HL-60 (cell line): ENCODE data around the gene CDYL.
A peak's percentile ranks its signal among the peaks of the same experiment; 100 is the strongest.

Experiments used
- DNase-seq, 2 experiments: peaks; one replicate each; pipeline ENCODE4 v3.0.0-alpha.2; 2010 to 2020; ENCODE audit warnings: low read depth in 1 of 2, low spot score in 1 of 2
- H3K27ac ChIP-seq: fragments of 250-450 bp; sonication (Bioruptor Pico); replicated peaks from 2 replicates; pipeline ENCODE4 v1.5.1; 2020; ENCODE audit warnings: mild to moderate bottlenecking, moderate library complexity
- H3K27me3 ChIP-seq: fragments of 250-450 bp; sonication (Bioruptor Pico); 2 replicates; pipeline ENCODE4 v1.5.1; 2021; ENCODE audit warnings: mild to moderate bottlenecking, moderate library complexity; ENCODE audit not compliant: insufficient read depth, poor library complexity, severe bottlenecking
- H3K4me3 ChIP-seq: replicated peaks from 2 replicates; pipeline ENCODE4 v1.5.1; 2011; ENCODE audit warnings: mild to moderate bottlenecking, control low read depth, low read length; ENCODE audit not compliant: insufficient read depth
- CTCF ChIP-seq: IDR thresholded peaks from one replicate; pipeline ENCODE4 v1.5.1; 2011; ENCODE audit warnings: low read length, control low read depth, inconsistent platforms; ENCODE audit not compliant: insufficient read depth
- GABPA ChIP-seq: IDR thresholded peaks from 2 replicates; pipeline ENCODE4 v1.6.1; 2012; ENCODE audit warnings: low read depth
- POLR2AphosphoS5 ChIP-seq: IDR thresholded peaks from 2 replicates; pipeline ENCODE4 v1.6.1; 2012; ENCODE audit warnings: low read depth
- REST ChIP-seq: IDR thresholded peaks from 2 replicates; pipeline ENCODE4 v1.6.1; 2012; ENCODE audit warnings: low read depth; ENCODE audit not compliant: insufficient replicate concordance
- SPI1 ChIP-seq: IDR thresholded peaks from 2 replicates; pipeline ENCODE4 v1.6.1; 2012; ENCODE audit warnings: low read depth, mild to moderate bottlenecking, borderline replicate concordance

CDYL gene

GRCh38 chr6:4941782-4942672, 165.8 kb downstream of the CDYL start:
- Histone ChIP-seq H3K4me3 (no peak overlapping the region), H3K27me3 (no peaks in the 10 kb centered on the region), H3K27ac (no peak overlapping the region)
- TF ChIP-seq POLR2AphosphoS5 (no peak), REST (no peak), CTCF (no peak), GABPA (no peak), SPI1 (no peak)
- DNase-seq: peak; percentile 33 to 59

GRCh38 chr6:4942673-4943009, 166.4 kb downstream of the CDYL start:
- TF ChIP-seq SPI1 (no peak), GABPA (no peak), REST (no peak), CTCF (no peak), POLR2AphosphoS5 (no peak)
- DNase-seq: no peak
- Histone ChIP-seq H3K27me3 (no peaks in the 10 kb centered on the region), H3K27ac (no peak overlapping the region), H3K4me3 (no peak overlapping the region)

- no peak overlapping the region for H3K4me3 ChIP-seq
- DNase-seq: no peak
- no peak overlapping the region for H3K27ac ChIP-seq
- H3K27me3 ChIP-seq: no peaks in the 10 kb centered on the region
- TF ChIP-seq REST: no peak
- no peak for TF ChIP-seq CTCF
- TF ChIP-seq SPI1: no peak
- TF ChIP-seq POLR2AphosphoS5: no peak
- TF ChIP-seq GABPA: no peak
These were observed 167.5 kb downstream of the CDYL start for GRCh38 chr6:4943716-4944115.
